Endothelial cell of umbilical vein (primary cell): Measurements from ENCODE around the gene G6PC2. TPM values are rescaled to one million over a fixed set of nuclear protein-coding genes. Genes with fewer than 3 reads are reported as not detected.
A peak's percentile ranks its signal among the peaks of the same experiment; 100 is the strongest.

Experiments
- BruUV-seq: library from RNA; stranded (reverse); fragments of 400-500 nt; replicated peaks from 2 replicates; lab custom pipeline; 2021; lab: Mats Ljungman, UMichigan
- CTCF ChIA-PET: fragments of 300-600, 350-600 bp; sonication (Branson Sonifier 250); formaldehyde crosslinking; loops from one replicate; lab custom pipeline; 2021; ENCODE audit warnings: antibody characterized with exemption, inconsistent platforms; lab: Charles Lee
- POLR2A ChIA-PET: fragments of 300-600, 350-600 bp; sonication (Branson Sonifier 250); formaldehyde crosslinking; loops from one replicate; lab custom pipeline; 2021; ENCODE audit warnings: antibody characterized with exemption, inconsistent platforms; lab: Charles Lee
- DNase-seq: peaks from one replicate; pipeline ENCODE4 v3.0.0-alpha.2; 2011; ENCODE audit warnings: low read depth, low spot score
- FAIRE-seq: peaks from 2 replicates; lab custom pipeline; 2011; peaks lifted over from hg19 to GRCh38; lab: Jason Lieb, UNC
- H2AFZ ChIP-seq: 2 replicates; pipeline ENCODE4 v1.6.0; 2012; ENCODE audit warnings: low read depth, low read length, control low read depth, inconsistent platforms
- H3K27ac ChIP-seq: 2 replicates; pipeline ENCODE4 v1.5.1; 2011; ENCODE audit warnings: low read depth, mild to moderate bottlenecking, control low read depth, low read length, moderate library complexity; ENCODE audit not compliant: insufficient read depth
- H3K27me3 ChIP-seq, 2 experiments: 2 replicates each; pipeline versions ENCODE4 v1.6.0 to v1.6.1; 2011; ENCODE audit warnings: low read length in 2 of 2, mixed read lengths in 1 of 2; ENCODE audit not compliant: control insufficient read depth in 2 of 2, insufficient read depth in 2 of 2
- H3K36me3 ChIP-seq, 2 experiments: 2 replicates in 1 of 2; 3 replicates in 1 of 2; pipeline ENCODE4 v1.5.1; 2011; ENCODE audit warnings: low read length in 2 of 2, mild to moderate bottlenecking in 1 of 2, moderate library complexity in 1 of 2; ENCODE audit not compliant: control insufficient read depth in 2 of 2, insufficient read depth in 2 of 2; ENCODE audit errors: extremely low read depth in 1 of 2
- H3K4me1 ChIP-seq: 3 replicates; pipeline ENCODE4 v1.5.1; 2011; ENCODE audit warnings: mild to moderate bottlenecking, low read length; ENCODE audit not compliant: control insufficient read depth, insufficient read depth; ENCODE audit errors: extremely low read depth
- H3K4me2 ChIP-seq: 2 replicates; pipeline ENCODE4 v1.6.1; 2011; ENCODE audit warnings: low read length, control low read depth, mixed read lengths; ENCODE audit not compliant: insufficient read depth
- H3K4me3 ChIP-seq, 3 experiments: fragments of 200-600 bp in 1 of 3; sonication (generic), shearing (Covaris generic) in 1 of 3; replicated peaks in 1 of 3; 2 replicates each; pipeline ENCODE4 v1.5.1; 2011 to 2016; ENCODE audit warnings: control low read depth in 3 of 3, low read length in 3 of 3, mild to moderate bottlenecking in 2 of 3, inconsistent platforms in 1 of 3, low read depth in 1 of 3, moderate library complexity in 1 of 3; ENCODE audit not compliant: insufficient read depth in 1 of 3
- H3K79me2 ChIP-seq: 2 replicates; pipeline ENCODE4 v1.6.0; 2012; ENCODE audit warnings: low read length, inconsistent platforms; ENCODE audit not compliant: control insufficient read depth, insufficient read depth
- H3K9ac ChIP-seq: replicated peaks from 2 replicates; pipeline ENCODE3; 2011; ENCODE audit warnings: low read length, control low read depth; ENCODE audit not compliant: insufficient read depth; ENCODE audit errors: extremely low read depth
- H3K9me1 ChIP-seq: replicated peaks from 3 replicates; pipeline ENCODE4 v1.6.0; 2011; ENCODE audit warnings: mild to moderate bottlenecking, low read length; ENCODE audit not compliant: control insufficient read depth, insufficient read depth; ENCODE audit errors: extremely low read depth
- H3K9me3 ChIP-seq: replicated peaks from 2 replicates; pipeline ENCODE4 v1.5.1; 2012; ENCODE audit warnings: low read length, inconsistent platforms; ENCODE audit not compliant: control insufficient read depth, insufficient read depth
- H4K20me1 ChIP-seq: replicated peaks from 2 replicates; pipeline ENCODE3; 2011; ENCODE audit warnings: mild to moderate bottlenecking, low read length; ENCODE audit not compliant: control insufficient read depth, insufficient read depth; ENCODE audit errors: extremely low read depth
- CTCF ChIP-seq, 2 donors: IDR thresholded peaks; 1 replicate in 1 of 2; 2 replicates in 1 of 2; pipeline ENCODE4 v1.5.1; 2011; ENCODE audit warnings: low read length in 2 of 2, mild to moderate bottlenecking in 2 of 2, moderate library complexity in 2 of 2, control low read depth in 1 of 2, inconsistent platforms in 1 of 2, low read depth in 1 of 2; ENCODE audit not compliant: insufficient read depth in 1 of 2; ENCODE audit errors: extremely low read depth in 1 of 2
- EZH2 ChIP-seq: IDR thresholded peaks from 2 replicates; pipeline ENCODE4 v1.6.1; 2012; ENCODE audit warnings: borderline replicate concordance, low read depth, mild to moderate bottlenecking, moderate library complexity, low read length, inconsistent platforms; ENCODE audit not compliant: severe bottlenecking
- FOS ChIP-seq: IDR thresholded peaks from 2 replicates; pipeline ENCODE4 v1.6.1; 2011; ENCODE audit warnings: mild to moderate bottlenecking, low read length, moderate library complexity, borderline replicate concordance; ENCODE audit not compliant: insufficient read depth
- GATA2 ChIP-seq: IDR thresholded peaks from 2 replicates; pipeline ENCODE4 v1.7.0; 2011; ENCODE audit warnings: low read depth, mild to moderate bottlenecking, moderate library complexity, mixed read lengths, low read length; ENCODE audit not compliant: insufficient read length, insufficient read depth
- JUN ChIP-seq: IDR thresholded peaks from 2 replicates; pipeline ENCODE4 v1.6.1; 2011; ENCODE audit warnings: borderline replicate concordance, low read depth; ENCODE audit not compliant: insufficient read length, insufficient read depth
- MAX ChIP-seq: IDR thresholded peaks from 2 replicates; pipeline ENCODE4 v1.6.1; 2011; ENCODE audit not compliant: insufficient read depth, insufficient read length
- MYC ChIP-seq: IDR thresholded peaks from one replicate; pipeline ENCODE4 v1.6.1; 2011; ENCODE audit warnings: mild to moderate bottlenecking, low read depth, low read length
- POLR2A ChIP-seq: IDR thresholded peaks from 2 replicates; pipeline ENCODE4 v1.6.1; 2012; ENCODE audit warnings: low read depth, mild to moderate bottlenecking, control low read depth, low read length
- POLR2AphosphoS5 ChIP-seq: IDR thresholded peaks from 2 replicates; pipeline ENCODE4 v1.6.1; 2012; ENCODE audit warnings: low read depth, mild to moderate bottlenecking, control low read depth, low read length, moderate library complexity; ENCODE audit not compliant: insufficient read depth
- dilution Hi-C: fragments of 300-500 bp; cut with MboI; formaldehyde crosslinking; loops from one replicate; pipeline ENCODE4 v1.15.0; 2019; ENCODE audit warnings: low sequenced_read_pairs; ENCODE audit not compliant: extremely low pct_ligation_motif_present
- intact Hi-C: fragments of 100-400 bp; cut with micrococcal nuclease; formaldehyde crosslinking; loops from one replicate; pipeline ENCODE4 v1.10.0; 2022
- polyA plus RNA-seq, 4 experiments: library from polyadenylated mRNA; depleted of rRNA in 3 of 4; stranded (reverse) in 3 of 4; unstranded in 1 of 4; fragments of >200 nt; gene quantifications; 2 replicates each; pipeline versions ENCODE4 v1.2.1 to v1.2.3, GENCODE V29; 2011 to 2012; ENCODE audit warnings: missing spikeins in 1 of 4
- total RNA-seq: library from RNA; stranded (reverse); gene quantifications from 2 replicates; pipeline ENCODE4 v1.2.3, GENCODE V29; 2021

The G6PC2 gene
- total and polyA plus RNA-seq, 2 donors (not counting 3 experiments of a cell fraction or from before 2014, with no cell fraction given), result not detected

GRCh38 chr2:168913495-168913894 is 12.4 kb downstream of the G6PC2 start:
- intact Hi-C loops (no loop called here), dilution Hi-C loops (no loop called here)
- H3K9me1 ChIP-seq, result no peaks in the 10 kb centered on the region
- ChIA-PET CTCF (interaction anchor here (0.6 to 1.4 kb wide), 5 partner anchors 9 to 458 kb away, joined by 3 to 5 read pairs (median 3); no protein-coding TSS in a partner anchor), POLR2A (no interaction called here)
- H3K36me3 ChIP-seq, result no peaks in the 10 kb centered on the region
- H4K20me1 ChIP-seq, result no peaks in the 10 kb centered on the region
- DNase-seq (no peak), FAIRE-seq (peak; percentile 26)
- no peak overlapping the region for H2AFZ ChIP-seq
- no peak overlapping the region for H3K9ac ChIP-seq
- no TSS peak for BruUV-seq
- H3K4me2 ChIP-seq, result no peak overlapping the region
- no peaks in the 10 kb centered on the region for H3K9me3 ChIP-seq
- H3K27me3 ChIP-seq, result peaks cover 18 to 25% of the 10 kb centered on the region in 2 experiments
- no peaks in the 10 kb centered on the region for H3K79me2 ChIP-seq
- no peak overlapping the region for H3K27ac ChIP-seq
- TF ChIP-seq MYC, result no peak
- TF ChIP-seq EZH2, result no peak
- no peak for TF ChIP-seq JUN
- no peak for TF ChIP-seq POLR2A
- no peak for TF ChIP-seq MAX
- no peak for TF ChIP-seq GATA2
- TF ChIP-seq CTCF (IDR thresholded peaks at IDR 0.05; ENCODE audit: extremely low read depth in 1 of 2, insufficient read depth in 1 of 2, low read depth in 1 of 2, low read length in 2 of 2), result no peak
- no peak for TF ChIP-seq POLR2AphosphoS5
- TF ChIP-seq FOS, result no peak
- H3K4me3 ChIP-seq, result no peak overlapping the region
- no peaks in the 10 kb centered on the region for H3K4me1 ChIP-seq
